Endothelial cell of umbilical vein (primary cell): Measurements from ENCODE around the gene FRMPD3.

Source experiments
- CTCF ChIP-seq, 2 donors: IDR thresholded peaks; 1 replicate in 1 of 2; 2 replicates in 1 of 2; pipeline ENCODE4 v1.5.1; 2011; ENCODE audit warnings: low read length in 2 of 2, mild to moderate bottlenecking in 2 of 2, moderate library complexity in 2 of 2, control low read depth in 1 of 2, inconsistent platforms in 1 of 2, low read depth in 1 of 2; ENCODE audit not compliant: insufficient read depth in 1 of 2; ENCODE audit errors: extremely low read depth in 1 of 2
- EZH2 ChIP-seq: IDR thresholded peaks from 2 replicates; pipeline ENCODE4 v1.6.1; 2012; ENCODE audit warnings: borderline replicate concordance, low read depth, mild to moderate bottlenecking, moderate library complexity, low read length, inconsistent platforms; ENCODE audit not compliant: severe bottlenecking
- FOS ChIP-seq: IDR thresholded peaks from 2 replicates; pipeline ENCODE4 v1.6.1; 2011; ENCODE audit warnings: mild to moderate bottlenecking, low read length, moderate library complexity, borderline replicate concordance; ENCODE audit not compliant: insufficient read depth
- JUN ChIP-seq: IDR thresholded peaks from 2 replicates; pipeline ENCODE4 v1.6.1; 2011; ENCODE audit warnings: borderline replicate concordance, low read depth; ENCODE audit not compliant: insufficient read length, insufficient read depth
- MAX ChIP-seq: IDR thresholded peaks from 2 replicates; pipeline ENCODE4 v1.6.1; 2011; ENCODE audit not compliant: insufficient read depth, insufficient read length
- MYC ChIP-seq: IDR thresholded peaks from one replicate; pipeline ENCODE4 v1.6.1; 2011; ENCODE audit warnings: mild to moderate bottlenecking, low read depth, low read length
- POLR2A ChIP-seq: IDR thresholded peaks from 2 replicates; pipeline ENCODE4 v1.6.1; 2012; ENCODE audit warnings: low read depth, mild to moderate bottlenecking, control low read depth, low read length
- POLR2AphosphoS5 ChIP-seq: IDR thresholded peaks from 2 replicates; pipeline ENCODE4 v1.6.1; 2012; ENCODE audit warnings: low read depth, mild to moderate bottlenecking, control low read depth, low read length, moderate library complexity; ENCODE audit not compliant: insufficient read depth

DNA sequence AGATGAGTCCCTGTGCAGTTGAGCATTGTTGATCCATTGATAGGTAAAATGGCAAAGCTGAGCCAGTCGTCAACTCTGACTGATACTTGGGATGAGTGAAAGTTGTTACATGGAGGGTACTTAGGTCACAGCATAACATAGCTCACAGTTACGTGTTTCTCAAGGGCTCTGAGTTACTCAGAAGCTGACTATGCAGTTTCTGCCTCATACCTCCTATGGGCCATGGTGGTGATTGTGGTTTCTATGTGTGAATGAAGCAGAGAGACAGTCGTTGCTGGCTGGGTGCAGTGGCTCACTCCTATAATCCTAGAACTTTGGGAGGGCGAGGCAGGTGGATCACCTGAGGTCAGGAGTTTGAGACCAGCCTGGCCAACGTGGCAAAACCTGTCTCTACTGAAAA lies 30.8 kb downstream of the FRMPD3 start:
- TF ChIP-seq EZH2 (no peak), CTCF (IDR thresholded peaks at IDR 0.05; ENCODE audit: extremely low read depth in 1 of 2, insufficient read depth in 1 of 2, low read depth in 1 of 2, low read length in 2 of 2) (no peak), MAX (no peak), POLR2A (no peak), POLR2AphosphoS5 (no peak), MYC (no peak), FOS (no peak), JUN (no peak)
